Measurements from ENCODE around the gene MYH16.
"Not testable (repeated sequence)": the region's sequence is repeated elsewhere in the genome, so short reads cannot be mapped to it uniquely, and the experiment has no call there.

MYH16 gene

GRCh38 chr7:99355098-99355497, 82.5 kb downstream of the MYH16 start:
- DNase-seq (ENCODE audit: low read depth in 2 of 2), result no peak

GRCh38 chr7:99357701-99358490, 85.3 kb downstream of the MYH16 start:
- no peak for DNase-seq (ENCODE audit: low read depth in 2 of 2)

GRCh38 chr7:99358521-99358920, 85.9 kb downstream of the MYH16 start:
- not testable (repeated sequence) for DNase-seq (ENCODE audit: low read depth in 2 of 2)

GRCh38 chr7:99359465-99360154, 87.0 kb downstream of the MYH16 start:
- DNase-seq (ENCODE audit: low read depth in 2 of 2), result no peak

Data from stimulated activated CD4-positive, alpha-beta T cell treated with anti-CD3 and anti-CD28 coated beads, Interleukin-1b, Interleukin-23, amount 100 ng/mL, for 4 hours (primary cell).